Chondrocyte (in vitro differentiated cells): Measurements from ENCODE around the gene ZBED1. TPM values are rescaled to one million over a fixed set of nuclear protein-coding genes. Genes with fewer than 3 reads are reported as not detected.
A peak's percentile ranks its signal among the peaks of the same experiment; 100 is the strongest.

Experiments
- DNase-seq: peaks from one replicate; pipeline ENCODE4 v3.0.0; 2021; ENCODE audit warnings: mixed read lengths, low spot score
- H3K27ac Mint-ChIP-seq: one replicate; pipeline ENCODE4 v1.8.0; 2021; ENCODE audit warnings: mild to moderate bottlenecking, moderate library complexity, mixed read lengths; ENCODE audit not compliant: unreplicated experiment
- H3K27me3 Mint-ChIP-seq: 2 replicates; pipeline ENCODE4 v1.8.0; 2021; ENCODE audit warnings: low read depth, mixed read lengths
- H3K36me3 Mint-ChIP-seq: 2 replicates; pipeline ENCODE4 v1.8.0; 2021; ENCODE audit warnings: low read depth, mixed read lengths
- H3K4me1 Mint-ChIP-seq: 2 replicates; pipeline ENCODE4 v1.8.0; 2021; ENCODE audit warnings: low read depth, mild to moderate bottlenecking, mixed read lengths
- H3K4me3 Mint-ChIP-seq: one replicate; pipeline ENCODE4 v1.8.0; 2021; ENCODE audit warnings: mild to moderate bottlenecking, moderate library complexity, mixed read lengths; ENCODE audit not compliant: unreplicated experiment
- H3K9me3 Mint-ChIP-seq: 2 replicates; pipeline ENCODE4 v1.8.0; 2021; ENCODE audit warnings: low read depth, mixed read lengths
- CTCF ChIP-seq: fragments of 200-600 bp; sonication (generic); IDR thresholded peaks from 2 replicates; pipeline ENCODE4 v1.5.0; 2021; ENCODE audit warnings: antibody characterized with exemption, mild to moderate bottlenecking, moderate library complexity
- total RNA-seq: library from RNA; stranded (reverse); gene quantifications from 3 replicates; pipeline ENCODE4 v1.2.1, GENCODE V29; 2021

The ZBED1 gene
- total RNA-seq, 1 donor from 2014 or later, result 40.1 TPM

GRCh38 chrX:2495595-2495994, 5.2 kb downstream of the ZBED1 start:
- Mint-ChIP-seq H3K27me3 (no peaks in the 10 kb centered on the region), H3K4me3 (no peak overlapping the region), H3K4me1 (peaks cover 35% of the 10 kb centered on the region)

GRCh38 chrX:2492531-2493218, 8.1 kb downstream of the ZBED1 start:
- no peak overlapping the region for H3K4me3 Mint-ChIP-seq
- H3K36me3 Mint-ChIP-seq, result peaks cover 21% of the 10 kb centered on the region
- H3K9me3 Mint-ChIP-seq, result no peaks in the 10 kb centered on the region
- no peaks in the 10 kb centered on the region for H3K27me3 Mint-ChIP-seq
- no peak for TF ChIP-seq CTCF
- H3K4me1 Mint-ChIP-seq, result peaks cover 16% of the 10 kb centered on the region
- no peak overlapping the region for H3K27ac Mint-ChIP-seq
- peak; percentile 51 for DNase-seq

More at GRCh38 chrX:2495595-2495994, 5.2 kb downstream of the ZBED1 start:
- TF ChIP-seq CTCF, result no peak
- no peak for DNase-seq
- Mint-ChIP-seq H3K27ac (no peak overlapping the region), H3K36me3 (peaks cover 4% of the 10 kb centered on the region), H3K9me3 (no peaks in the 10 kb centered on the region)

- Mint-ChIP-seq H3K4me3 (no peak overlapping the region), H3K4me1 (peaks cover 20% of the 10 kb centered on the region), H3K9me3 (no peaks in the 10 kb centered on the region), H3K27ac (no peak overlapping the region), H3K27me3 (no peaks in the 10 kb centered on the region), H3K36me3 (peaks cover 33% of the 10 kb centered on the region)
- TF ChIP-seq CTCF, result no peak
- peak; percentile 81 for DNase-seq
Observed at GRCh38 chrX:2490634-2491033, 10.1 kb downstream of the ZBED1 start.

- H3K36me3 Mint-ChIP-seq, result peaks cover 33% of the 10 kb centered on the region
- H3K27ac Mint-ChIP-seq, result no peak overlapping the region
- H3K4me1 Mint-ChIP-seq, result peaks cover 26% of the 10 kb centered on the region
- TF ChIP-seq CTCF, result no peak
- no peak overlapping the region for H3K4me3 Mint-ChIP-seq
- DNase-seq, result peak; percentile 92
- no peaks in the 10 kb centered on the region for H3K9me3 Mint-ChIP-seq
- no peaks in the 10 kb centered on the region for H3K27me3 Mint-ChIP-seq
Observed at GRCh38 chrX:2489446-2490445, 11.0 kb downstream of the ZBED1 start.

GRCh38 chrX:2488621-2489285, 12.0 kb downstream of the ZBED1 start:
- H3K9me3 Mint-ChIP-seq, result no peaks in the 10 kb centered on the region
- peak; percentile 94 for DNase-seq
- H3K4me3 Mint-ChIP-seq, result no peak overlapping the region
- peaks cover 33% of the 10 kb centered on the region for H3K36me3 Mint-ChIP-seq
- H3K27ac Mint-ChIP-seq, result no peak overlapping the region
- peaks cover 36% of the 10 kb centered on the region for H3K4me1 Mint-ChIP-seq
- no peaks in the 10 kb centered on the region for H3K27me3 Mint-ChIP-seq
- TF ChIP-seq CTCF, result no peak
